Stimulated activated CD8-positive, alpha-beta memory T cell treated with anti-CD3 and anti-CD28 coated beads, Interleukin-2, amount 100 ng/mL, for 48 hours (primary cell): ENCODE data around the gene PPP1R12B.
"Not testable (repeated sequence)": the region's sequence is repeated elsewhere in the genome, so short reads cannot be mapped to it uniquely, and the experiment has no call there.

Experiments
- DNase-seq, 2 donors: peaks; one replicate each; pipeline ENCODE4 v3.0.0-alpha.2; 2020; ENCODE audit warnings: low read depth in 2 of 2

Gene PPP1R12B

DNA sequence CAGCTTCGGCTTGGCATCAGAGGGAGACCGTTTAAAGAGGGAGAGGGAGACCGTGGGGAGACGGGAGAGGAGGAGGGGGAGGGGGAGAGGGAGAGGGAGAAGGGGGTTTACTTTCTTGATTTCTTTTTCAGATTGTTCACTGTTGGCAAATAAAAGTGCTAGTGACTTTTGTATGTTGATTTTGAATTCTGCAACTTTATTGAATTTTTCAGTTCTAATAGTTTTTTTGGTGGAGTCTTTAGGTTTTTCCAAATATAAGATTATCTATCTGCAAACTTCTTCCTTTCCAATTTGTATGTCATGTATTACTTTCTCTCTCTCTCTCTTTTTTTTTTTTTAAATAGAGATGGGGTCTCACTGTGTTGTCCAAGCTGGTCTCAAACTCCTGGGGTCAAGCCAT is 104.0 kb downstream of the PPP1R12B start:
- DNase-seq: no peak

DNA sequence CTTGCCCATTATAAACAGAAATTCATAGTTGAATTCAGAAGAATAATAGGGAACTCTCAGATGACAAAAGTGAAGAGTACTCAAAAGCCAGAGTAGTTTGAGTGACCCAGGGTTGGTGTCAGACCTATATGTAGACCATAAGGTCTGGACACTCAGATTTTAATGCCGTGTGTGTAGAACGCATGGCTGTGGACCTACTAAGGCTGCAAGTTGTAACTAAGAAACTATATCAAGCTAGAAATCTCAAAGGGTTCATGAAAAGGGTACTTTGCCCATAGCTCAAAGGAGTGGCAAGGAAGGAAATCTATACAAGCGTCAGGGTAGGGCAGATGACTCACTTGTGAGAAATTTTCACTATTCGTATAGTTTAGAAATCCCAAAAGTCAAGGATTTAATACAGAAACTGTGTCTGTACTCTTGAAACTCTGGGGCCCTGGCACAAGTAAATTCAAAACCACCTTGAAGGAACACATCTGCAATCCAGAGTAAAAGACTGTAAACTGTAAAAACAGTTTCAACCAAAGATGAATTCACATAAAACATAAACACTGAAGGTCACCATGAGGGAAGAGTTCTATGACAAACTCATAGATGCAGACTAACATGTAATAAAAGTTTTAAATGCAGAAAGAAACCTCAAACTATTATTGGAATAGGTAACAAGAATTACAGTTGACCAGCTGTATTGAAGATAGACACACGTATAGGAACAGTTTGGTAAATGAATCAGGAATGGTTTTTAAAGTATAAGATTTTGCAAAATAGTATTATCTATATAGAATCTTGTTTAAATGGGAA is 108.1 kb downstream of the PPP1R12B start:
- DNase-seq: not testable (repeated sequence)

DNA sequence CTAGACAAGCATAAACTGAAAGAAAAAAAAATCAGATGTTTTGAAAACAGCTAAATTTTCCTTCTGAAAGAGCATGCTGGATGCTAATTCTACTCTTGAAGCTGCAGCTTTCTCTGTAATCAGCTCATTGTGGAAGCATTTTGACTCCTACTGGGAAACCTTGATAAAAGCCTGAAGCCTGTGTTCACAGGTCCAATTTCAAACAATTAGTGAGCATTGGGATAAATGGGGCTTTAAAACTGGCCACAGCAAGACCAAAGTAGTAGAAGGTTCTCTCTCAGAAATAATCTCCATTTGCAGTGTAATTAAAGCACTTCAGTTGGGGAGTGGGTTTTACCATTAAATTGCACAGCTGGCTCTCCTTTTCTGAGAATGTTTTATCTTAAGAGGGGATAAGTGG is 110.2 kb downstream of the PPP1R12B start:
- not testable (repeated sequence) for DNase-seq

DNA sequence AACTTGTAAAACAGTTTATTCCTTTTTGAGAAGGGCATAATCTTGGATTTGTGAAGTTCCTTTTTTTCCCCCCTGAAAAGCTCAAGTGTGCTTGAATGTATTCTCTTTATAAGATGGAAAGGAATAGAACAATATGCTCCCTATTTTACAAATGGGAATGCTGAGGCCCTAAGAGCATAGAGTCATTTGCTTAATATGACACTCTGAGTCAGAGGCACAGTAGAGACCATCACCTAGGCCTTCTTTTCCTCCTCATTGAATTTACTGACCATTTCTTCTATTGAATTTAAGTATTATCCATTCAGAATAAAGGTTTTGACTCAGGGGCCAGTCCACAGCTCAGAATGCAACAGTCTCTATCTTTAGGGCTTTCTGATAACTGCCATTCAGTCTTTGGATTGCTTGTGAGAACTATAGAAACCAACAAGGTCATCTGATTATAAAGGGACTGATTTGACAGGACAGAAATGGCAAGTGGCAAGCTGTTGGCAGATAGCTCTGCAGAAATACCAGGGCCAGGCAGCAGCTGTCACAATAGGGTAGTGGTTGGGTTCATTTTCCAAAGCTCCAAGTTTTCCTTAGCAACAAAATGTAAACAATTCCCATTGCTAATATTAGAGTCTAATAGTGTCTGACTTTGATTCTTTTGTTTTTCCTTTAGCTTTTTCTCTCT is 111.1 kb downstream of the PPP1R12B start:
- DNase-seq: not testable (repeated sequence)

DNA sequence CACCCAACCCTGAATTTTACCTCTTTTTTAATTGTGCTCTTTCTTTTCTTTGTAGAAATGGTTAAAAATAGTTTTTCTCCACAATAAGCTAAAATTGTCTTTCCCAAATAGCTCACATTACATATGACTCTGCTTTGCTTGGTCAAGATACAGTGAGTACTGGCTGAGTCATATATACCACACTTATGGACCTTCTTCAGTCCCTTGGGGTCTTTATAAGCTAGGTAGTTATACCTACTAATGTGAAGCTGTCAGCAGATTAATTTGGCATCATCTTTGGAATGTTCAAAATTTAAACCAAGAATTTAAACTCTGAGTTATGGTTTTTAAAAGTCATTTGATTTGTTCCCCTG is 111.6 kb downstream of the PPP1R12B start:
- DNase-seq: not testable (repeated sequence)

DNA sequence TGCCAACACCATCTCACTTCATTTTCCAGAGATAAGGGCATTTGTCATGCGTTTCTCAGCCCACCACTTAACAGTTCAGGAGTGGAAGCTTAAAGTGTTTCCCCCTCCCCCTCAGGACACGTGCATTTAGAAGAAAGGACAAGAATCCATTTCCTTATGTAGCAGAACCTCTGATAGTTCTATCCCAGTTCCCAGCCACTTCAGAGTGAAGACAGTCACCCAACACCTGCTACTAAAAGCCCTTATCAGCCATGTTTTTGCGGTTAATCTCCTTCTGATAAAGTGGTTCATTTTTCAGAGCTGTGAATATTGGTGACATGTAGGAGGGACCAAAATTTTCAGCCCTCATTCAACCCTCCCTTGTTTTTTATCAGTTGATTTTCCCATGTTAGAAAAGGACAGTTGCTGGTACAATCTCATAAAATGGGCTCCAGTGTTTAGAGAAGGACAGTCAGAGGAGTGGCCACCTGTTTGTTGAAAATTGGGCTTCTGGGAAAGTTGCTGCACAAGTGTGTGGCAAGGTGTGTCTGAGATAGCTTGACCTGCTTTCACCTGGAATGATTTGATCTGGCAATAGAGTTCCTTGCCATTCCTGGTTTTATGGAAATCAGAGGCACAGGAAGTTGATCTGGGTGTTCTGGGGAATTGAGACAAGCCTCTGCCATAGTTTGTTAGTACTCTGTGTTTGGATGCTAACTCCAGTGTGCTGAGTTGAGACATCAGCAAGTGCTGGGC is 114.0 kb downstream of the PPP1R12B start:
- DNase-seq: no peak

DNA sequence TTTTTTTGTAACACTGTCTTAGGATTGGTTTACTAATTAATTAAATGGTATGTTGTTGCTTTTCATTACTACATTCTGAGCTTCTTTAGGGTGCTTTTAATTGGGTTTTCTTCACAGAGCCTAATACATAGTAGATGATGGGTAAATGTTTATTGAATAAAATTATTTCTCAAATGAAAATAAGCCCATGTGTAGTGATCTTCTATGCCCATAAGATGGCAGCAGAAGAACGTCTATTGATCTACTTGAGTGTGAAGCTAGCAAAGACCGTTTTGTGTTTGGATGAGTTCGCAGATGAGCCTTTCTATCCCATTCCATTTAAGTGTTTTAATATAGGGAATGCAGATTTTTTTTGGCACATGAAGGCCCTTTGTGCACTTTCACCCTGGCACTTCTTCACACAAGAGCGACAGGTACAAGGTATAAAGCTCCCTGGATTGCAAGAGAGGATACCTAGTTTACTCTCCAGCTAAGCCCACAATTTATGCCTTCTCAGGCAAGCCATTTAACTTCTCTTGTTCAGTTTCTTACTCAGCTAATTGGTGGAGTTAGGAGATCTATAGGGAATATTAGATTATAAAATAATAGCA is 115.7 kb downstream of the PPP1R12B start:
- not testable (repeated sequence) for DNase-seq

DNA sequence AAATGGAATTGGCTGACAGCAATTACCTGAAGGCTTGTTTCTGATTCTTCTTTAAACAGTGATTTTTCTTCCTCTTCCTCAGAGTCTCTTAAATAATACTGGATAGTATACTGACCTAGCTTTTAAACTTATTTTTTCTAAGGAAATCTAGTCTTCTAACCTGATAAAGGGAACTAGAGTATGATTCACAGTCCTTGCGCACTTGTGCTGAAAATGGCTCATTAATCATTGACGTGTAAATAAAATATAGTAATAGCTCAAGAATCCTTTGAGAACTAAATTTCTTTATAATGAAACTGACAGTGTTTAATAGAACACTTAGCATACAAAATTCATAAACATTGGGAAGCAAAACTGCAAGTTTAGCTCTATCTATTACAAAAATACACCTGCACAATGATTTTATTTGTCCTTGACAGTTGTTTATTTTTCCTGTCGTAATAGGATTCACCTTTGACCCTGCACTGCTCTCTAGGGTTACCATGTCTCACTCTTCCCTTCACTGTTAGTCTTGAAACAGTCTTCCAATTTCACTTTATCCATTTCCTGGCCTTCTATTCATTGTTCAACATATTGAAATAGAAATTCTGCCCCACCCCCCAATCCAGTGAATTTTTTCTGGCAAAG is 117.3 kb downstream of the PPP1R12B start:
- not testable (repeated sequence) for DNase-seq

DNA sequence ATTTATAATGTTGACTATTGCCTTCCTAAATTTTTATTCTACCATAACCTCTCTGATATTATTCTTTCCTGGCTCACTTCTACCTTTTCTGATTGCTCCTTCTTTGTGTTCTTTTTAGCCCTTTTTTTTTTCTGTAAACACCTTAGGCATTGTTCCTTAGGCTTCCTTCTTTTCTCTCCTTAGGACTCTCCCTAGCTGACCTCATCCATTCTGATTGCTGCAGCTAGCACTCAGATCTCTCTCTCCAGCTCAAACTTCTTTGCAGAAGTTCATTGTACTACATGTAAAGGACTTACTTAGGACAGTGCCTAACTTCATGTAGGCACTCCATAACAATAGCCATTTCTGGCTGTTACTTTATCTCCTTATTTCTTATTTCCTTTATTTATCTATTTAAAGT is 117.8 kb downstream of the PPP1R12B start:
- not testable (repeated sequence) for DNase-seq

DNA sequence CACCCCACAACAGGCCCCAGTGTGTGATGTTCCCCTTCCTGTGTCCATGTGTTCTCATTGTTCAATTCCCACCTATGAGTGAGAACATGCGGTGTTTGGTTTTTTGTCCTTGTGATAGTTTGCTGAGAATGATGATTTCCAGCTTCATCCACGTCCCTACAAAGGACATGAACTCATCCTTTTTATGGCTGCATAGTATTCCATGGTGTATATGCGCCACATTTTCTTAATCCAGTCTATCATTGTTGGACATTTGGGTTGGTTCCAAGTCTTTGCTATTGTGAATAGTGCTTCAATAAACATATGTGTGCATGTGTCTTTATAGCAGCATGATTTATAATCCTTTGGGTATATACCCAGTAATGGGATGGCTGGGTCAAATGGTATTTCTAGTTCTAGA is 118.9 kb downstream of the PPP1R12B start:
- DNase-seq: not testable (repeated sequence)

DNA sequence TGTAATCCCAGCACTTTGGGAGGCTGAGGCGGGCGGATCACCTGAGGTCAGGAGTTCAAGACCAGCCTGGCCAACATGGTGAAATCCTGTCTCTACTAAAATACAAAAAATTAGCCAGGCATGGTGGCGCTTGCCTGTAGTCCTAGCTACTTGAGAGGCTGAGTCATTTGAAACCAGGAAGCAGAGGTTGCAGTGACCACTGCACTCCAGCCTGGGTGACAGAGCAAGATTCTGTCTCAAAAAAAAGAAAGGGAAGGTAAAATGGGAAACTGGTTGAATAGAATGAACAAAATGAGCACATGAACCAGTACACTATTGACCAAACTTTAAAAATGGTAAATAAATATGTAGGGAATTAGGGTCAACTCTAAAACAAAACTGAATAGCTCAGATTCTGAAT is 120.2 kb downstream of the PPP1R12B start:
- not testable (repeated sequence) for DNase-seq

DNA sequence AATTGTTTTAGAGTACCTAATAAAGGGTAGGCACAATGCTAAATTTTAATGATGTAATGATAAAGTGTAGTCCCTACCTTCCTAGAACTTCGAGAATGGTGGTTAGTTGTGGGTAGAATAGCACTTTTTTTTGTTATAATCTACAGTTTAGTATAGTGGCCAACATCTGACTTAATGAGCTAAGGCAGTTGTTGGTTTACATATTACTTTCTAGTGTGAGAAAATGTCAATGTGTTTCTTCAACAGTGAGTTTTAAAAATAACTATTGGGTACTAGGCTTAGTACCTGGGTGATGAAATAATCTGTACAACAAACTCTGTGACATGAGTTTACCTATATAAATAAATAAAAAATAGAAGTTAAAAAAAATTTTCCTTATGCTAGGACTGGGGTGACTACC is 120.6 kb downstream of the PPP1R12B start:
- not testable (repeated sequence) for DNase-seq

DNA sequence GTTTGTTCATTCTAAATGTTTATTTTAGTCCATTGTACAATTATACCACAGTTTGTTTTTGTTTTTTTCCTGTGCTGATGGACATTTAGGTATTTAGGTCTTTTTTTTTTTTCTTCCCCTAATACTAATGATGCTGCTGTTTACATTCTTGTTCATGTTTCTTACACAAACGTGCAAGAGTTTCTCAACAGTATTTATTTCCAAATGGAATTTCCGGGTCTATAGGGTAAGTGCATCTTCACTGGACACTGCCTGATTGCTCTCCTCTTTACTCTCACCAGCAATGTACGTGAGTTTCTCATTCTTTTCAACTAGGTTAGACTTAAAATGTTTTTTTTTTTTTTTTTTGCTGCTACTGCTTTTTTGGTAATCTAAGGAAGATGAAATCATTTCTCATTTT is 122.7 kb downstream of the PPP1R12B start:
- no peak for DNase-seq

DNA sequence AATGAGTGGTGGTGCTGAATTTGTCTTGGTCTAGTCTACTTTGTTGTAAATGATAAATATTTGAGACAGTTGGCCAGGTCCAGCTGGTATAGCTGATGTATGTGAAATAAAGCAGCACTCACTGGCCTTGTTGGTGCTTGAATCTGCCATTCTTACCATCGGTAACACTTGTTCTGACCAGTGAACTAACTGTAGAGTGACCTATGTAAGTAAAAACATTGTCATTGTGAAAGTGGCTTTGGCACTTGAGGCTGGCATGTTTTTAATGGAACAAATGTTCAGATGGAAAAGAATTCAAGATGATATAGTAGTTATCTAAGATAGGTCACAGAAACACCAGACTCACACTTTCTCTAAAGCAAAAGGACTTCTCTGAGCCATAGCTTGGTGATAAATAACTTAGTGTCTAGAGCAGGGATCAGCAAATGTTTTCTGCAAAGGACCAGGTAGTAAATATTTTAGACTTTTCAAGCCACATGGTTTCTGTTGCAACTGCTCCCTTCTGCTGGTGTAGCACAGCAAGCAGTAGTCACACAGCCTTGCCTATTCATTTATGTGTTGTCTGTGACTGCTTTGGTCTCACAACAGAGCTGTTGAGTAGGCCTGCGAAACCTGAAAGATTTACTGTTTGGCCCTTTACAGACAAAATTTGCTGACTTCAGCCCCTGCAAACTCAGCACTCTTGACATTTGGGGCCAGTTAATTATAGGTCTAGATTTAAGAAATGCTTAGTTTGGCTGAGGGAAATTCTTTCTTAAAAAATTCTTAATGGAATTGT is 124.0 kb downstream of the PPP1R12B start:
- DNase-seq: not testable (repeated sequence)

DNA sequence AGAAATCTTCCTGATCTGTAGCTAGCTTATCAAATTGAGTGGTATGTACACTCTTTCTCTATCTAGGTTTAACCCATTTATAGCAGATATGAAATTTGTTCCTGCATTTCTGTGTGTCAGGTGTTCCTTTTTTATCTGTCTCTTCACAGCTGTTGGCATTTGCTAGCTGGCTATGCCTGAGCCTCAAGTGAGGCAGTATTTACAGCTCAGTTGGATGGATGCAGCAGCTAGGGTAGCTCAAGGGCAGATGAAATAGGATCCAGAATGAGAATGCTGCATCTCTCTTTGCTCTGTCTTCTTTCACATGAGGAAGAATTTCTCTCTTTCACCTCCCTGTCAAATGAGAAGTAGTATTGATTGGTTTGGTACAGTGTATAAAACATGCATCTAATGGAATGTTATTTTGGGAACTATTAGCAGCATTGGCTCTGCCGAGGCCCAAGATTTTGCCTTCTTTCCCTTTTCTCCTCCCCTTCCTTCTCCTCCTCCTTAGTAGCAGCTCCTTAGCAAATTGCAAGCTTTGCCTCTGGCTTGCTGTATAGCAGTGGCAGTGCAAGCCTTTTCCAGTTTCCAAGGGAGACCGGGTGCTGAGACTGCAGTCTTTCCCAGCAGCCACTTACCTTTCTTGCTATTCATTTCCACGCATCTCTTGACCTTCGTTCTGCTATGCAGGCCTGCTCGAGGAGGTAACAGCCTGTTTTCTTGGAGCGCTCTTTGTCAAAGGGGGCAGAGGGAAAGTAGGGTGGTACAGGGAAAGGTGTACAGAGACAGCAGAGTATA is 125.0 kb downstream of the PPP1R12B start:
- DNase-seq: not testable (repeated sequence)

DNA sequence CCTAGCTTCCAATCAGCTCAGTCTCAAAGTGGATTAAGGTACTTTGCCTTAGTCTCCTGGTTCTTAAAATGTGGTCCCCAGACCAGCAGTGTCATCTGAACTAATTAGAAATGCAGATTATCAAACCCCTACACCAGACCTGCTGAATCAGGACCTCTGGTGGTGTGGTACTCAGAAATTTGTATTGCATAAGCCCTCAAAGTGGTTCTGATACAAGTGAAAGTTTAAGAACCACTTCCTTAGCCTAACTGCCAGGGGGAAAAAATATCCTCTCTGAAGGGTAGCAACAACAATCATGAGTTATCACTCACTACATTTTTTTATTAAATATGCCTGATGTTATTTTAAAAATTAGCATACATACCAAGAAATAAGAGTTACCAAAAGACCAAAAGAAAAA is 131.2 kb downstream of the PPP1R12B start:
- not testable (repeated sequence) for DNase-seq

DNA sequence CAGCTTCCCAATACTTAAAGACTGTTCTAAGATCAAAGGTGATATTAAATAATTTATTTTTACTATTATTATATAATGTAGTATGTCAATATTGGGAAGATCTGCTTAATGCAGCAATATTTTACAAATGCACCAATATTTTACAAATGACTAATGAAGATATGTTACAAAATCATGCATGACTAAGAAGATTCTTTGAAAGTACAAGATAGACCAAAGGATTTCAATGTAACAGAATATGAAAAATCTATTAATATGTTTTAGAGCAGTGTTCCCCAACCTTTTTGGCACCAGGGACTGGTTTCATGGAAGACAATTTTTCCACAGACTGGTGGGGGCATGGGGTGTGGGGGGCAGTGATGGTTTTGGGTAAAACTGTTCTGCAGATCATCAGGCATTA is 132.1 kb downstream of the PPP1R12B start:
- DNase-seq: not testable (repeated sequence)

DNA sequence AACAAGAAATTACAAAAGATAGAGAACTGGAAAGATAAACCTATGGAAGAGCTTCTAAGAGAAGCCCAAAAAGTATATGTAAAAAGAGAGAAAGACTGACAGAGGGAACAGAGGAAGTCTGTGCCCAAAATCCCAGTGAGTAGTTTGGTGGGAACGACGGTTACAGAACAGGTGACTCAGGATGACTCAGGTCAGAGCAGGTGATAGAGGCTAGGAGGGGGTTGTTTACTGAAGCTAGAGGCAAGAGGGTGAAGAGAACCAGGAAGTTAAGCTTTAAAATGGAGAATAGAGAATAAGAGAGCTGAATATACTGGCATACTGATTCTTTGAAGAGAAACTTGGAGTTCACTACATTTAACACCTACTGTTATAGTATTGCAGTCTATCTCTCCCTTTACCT is 134.9 kb downstream of the PPP1R12B start:
- not testable (repeated sequence) for DNase-seq

DNA sequence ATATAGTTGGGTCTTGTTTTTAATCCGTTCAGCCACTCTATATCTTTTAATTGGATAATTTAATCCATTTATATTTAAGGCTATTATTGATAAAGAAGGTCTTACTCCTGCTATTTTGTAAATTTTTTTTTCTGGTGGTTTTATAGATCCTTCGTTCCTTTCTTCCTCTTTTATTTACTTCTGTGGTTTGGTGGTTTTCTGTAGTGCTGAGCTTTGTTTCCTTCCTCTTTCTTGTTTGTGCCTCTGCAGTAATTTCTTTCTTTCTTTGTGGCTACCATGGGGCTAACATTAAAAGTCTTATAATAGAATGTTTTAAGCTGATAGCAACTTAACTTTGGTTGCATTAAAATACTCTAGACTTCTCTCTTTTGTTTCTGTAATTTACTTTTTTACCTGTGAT is 135.5 kb downstream of the PPP1R12B start:
- not testable (repeated sequence) for DNase-seq

DNA sequence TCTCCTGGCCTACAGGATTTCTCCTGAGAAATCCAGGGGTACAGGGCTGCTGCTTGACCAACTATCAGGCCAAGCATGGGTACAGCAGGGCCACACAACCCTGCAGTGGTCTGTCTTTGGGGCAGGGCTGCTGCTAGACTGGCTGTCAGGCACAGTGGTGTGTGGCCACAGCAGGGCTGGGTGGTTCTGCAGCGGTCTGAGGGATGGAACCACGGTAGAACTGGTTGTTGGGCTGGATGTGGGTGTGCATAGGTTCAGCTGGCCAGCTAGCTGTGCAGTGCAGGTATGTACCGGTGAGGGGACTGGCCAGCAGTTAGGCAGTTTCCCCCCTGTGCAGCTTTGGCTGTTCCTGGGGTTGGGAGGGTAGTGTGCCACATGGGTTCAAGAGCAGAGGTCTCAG is 136.3 kb downstream of the PPP1R12B start:
- DNase-seq: not testable (repeated sequence)
